HepG2 (cell line): ENCODE measurements around the gene TMEM270. TPM values are rescaled to one million over a fixed set of nuclear protein-coding genes. Genes with fewer than 3 reads are reported as not detected.

Experiments
- CERS6 ChIP-seq: sonication (generic); formaldehyde crosslinking; IDR thresholded peaks from 2 replicates; pipeline ENCODE4 v1.5.0; 2020; ENCODE audit warnings: missing genetic modification reagents
- E2F5 ChIP-seq: sonication (generic); formaldehyde crosslinking; conservative IDR thresholded peaks from 2 replicates; pipeline ENCODE4 v1.4.0; 2020; ENCODE audit warnings: missing genetic modification reagents
- MAFG ChIP-seq: sonication (generic); formaldehyde crosslinking; IDR thresholded peaks from 2 replicates; pipeline ENCODE4 v1.5.1; 2020; ENCODE audit warnings: mild to moderate bottlenecking, missing genetic modification reagents
- NCOR1 ChIP-seq: fragments of 200-600 bp; sonication (generic); IDR thresholded peaks from 2 replicates; pipeline ENCODE4 v1.7.0; 2017; ENCODE audit warnings: antibody characterized with exemption, low read length, borderline replicate concordance
- PHF8 ChIP-seq: sonication (generic); formaldehyde crosslinking; IDR thresholded peaks from 2 replicates; pipeline ENCODE4 v1.5.0; 2020; ENCODE audit warnings: missing genetic modification reagents
- USF2 ChIP-seq, 2 experiments: sonication (generic) in 1 of 2; formaldehyde crosslinking in 1 of 2; IDR thresholded peaks; 2 replicates each; pipeline versions ENCODE4 v1.5.1 to v1.6.1; 2011 to 2020; ENCODE audit warnings: borderline replicate concordance in 1 of 2, low read depth in 1 of 2, low read length in 1 of 2, mild to moderate bottlenecking in 1 of 2, missing genetic modification reagents in 1 of 2, moderate library complexity in 1 of 2
- ZBTB44 ChIP-seq: sonication (generic); formaldehyde crosslinking; IDR thresholded peaks from 2 replicates; pipeline ENCODE4 v1.4.0; 2020; ENCODE audit warnings: missing genetic modification reagents
- ZBTB8A ChIP-seq: sonication (generic); formaldehyde crosslinking; IDR thresholded peaks from 2 replicates; pipeline ENCODE4 v1.4.0; 2020; ENCODE audit warnings: mild to moderate bottlenecking, low read depth, missing genetic modification reagents, borderline replicate concordance
- ZKSCAN1 ChIP-seq: fragments of 150-350 bp; IDR thresholded peaks from 2 replicates; pipeline ENCODE4 v1.6.1; 2014; ENCODE audit warnings: low read length
- ZNF260 ChIP-seq: sonication (generic); formaldehyde crosslinking; IDR thresholded peaks from 2 replicates; pipeline ENCODE4 v1.4.0; 2020; ENCODE audit warnings: missing genetic modification reagents, low read depth, mild to moderate bottlenecking, borderline replicate concordance
- ZNF383 ChIP-seq: sonication (generic); formaldehyde crosslinking; IDR thresholded peaks from 2 replicates; pipeline ENCODE4 v1.4.0; 2020; ENCODE audit warnings: missing genetic modification reagents, mild to moderate bottlenecking, borderline replicate concordance
- ZNF446 ChIP-seq: sonication (generic); formaldehyde crosslinking; IDR thresholded peaks from 2 replicates; pipeline ENCODE4 v1.5.0; 2020; ENCODE audit warnings: mild to moderate bottlenecking, missing genetic modification reagents
- ZNF646 ChIP-seq: sonication (generic); formaldehyde crosslinking; IDR thresholded peaks from 2 replicates; pipeline ENCODE4 v1.9.0; 2021; ENCODE audit warnings: mild to moderate bottlenecking, missing genetic modification reagents
- polyA plus RNA-seq, 8 experiments: library from polyadenylated mRNA; depleted of rRNA in 3 of 8; stranded (reverse) in 7 of 8; unstranded in 1 of 8; fragments of >200 nt; fragmentation: Illumina TruSeq in 4 of 8; extraction: Trizol in 4 of 8; gene quantifications; 2 replicates each; pipeline versions ENCODE4 v1.2.1 to v1.2.3, GENCODE V29; 2011 to 2016; ENCODE audit warnings: low read depth in 4 of 8, missing spikeins in 1 of 8, mixed read lengths in 1 of 8; ENCODE audit not compliant: insufficient read depth in 1 of 8
- total RNA-seq, 5 experiments: library from RNA; depleted of rRNA; stranded (reverse); fragments of >200 nt; fragmentation: Illumina TruSeq; extraction: Trizol; gene quantifications; 2 replicates each; pipeline ENCODE4 v1.2.3, GENCODE V29; 2016; ENCODE audit warnings: low read depth in 1 of 5
- TF ChIP-seq, protein P1 (sequence below): sonication (generic); formaldehyde crosslinking; IDR thresholded peaks from 2 replicates; pipeline ENCODE4 v1.8.0; 2022; ENCODE audit warnings: mild to moderate bottlenecking, missing genetic modification reagents, moderate library complexity

TMEM270 gene
- total and polyA plus RNA-seq, 2 of the 13 experiments (the other 11 are each of a cell fraction or from before 2014, with no cell fraction given): not detected

GRCh38 chr7:73830681-73831583 is 30.0 kb upstream of the TMEM270 start, which contains the start of gene CLDN4 (continued):
- TF ChIP-seq USF2 (IDR thresholded peaks at IDR 0.05; ENCODE audit: low read depth, low read length) (no peak), USF2 (CRISPR knock-in tag; IDR thresholded peaks at IDR 0.05; ENCODE audit: borderline replicate concordance) (no peak), MAFG (CRISPR knock-in tag) (peak; percentile 73), ZBTB44 (CRISPR knock-in tag) (no peak), ZNF383 (CRISPR knock-in tag) (no peak), NCOR1 (no peak), ZNF260 (CRISPR knock-in tag) (no peak), ZKSCAN1 (no peak), ZNF646 (CRISPR knock-in tag) (no peak; the same call in 1 of the 2 replicates), E2F5 (CRISPR knock-in tag) (no peak), ZBTB8A (no peak), PHF8 (CRISPR knock-in tag) (no peak; the same call in 1 of the 2 replicates), CERS6 (CRISPR knock-in tag) (no peak), ZNF446 (CRISPR knock-in tag) (peak; percentile 72; the same call in 1 of the 2 replicates)
- TF ChIP-seq, protein P1, sequence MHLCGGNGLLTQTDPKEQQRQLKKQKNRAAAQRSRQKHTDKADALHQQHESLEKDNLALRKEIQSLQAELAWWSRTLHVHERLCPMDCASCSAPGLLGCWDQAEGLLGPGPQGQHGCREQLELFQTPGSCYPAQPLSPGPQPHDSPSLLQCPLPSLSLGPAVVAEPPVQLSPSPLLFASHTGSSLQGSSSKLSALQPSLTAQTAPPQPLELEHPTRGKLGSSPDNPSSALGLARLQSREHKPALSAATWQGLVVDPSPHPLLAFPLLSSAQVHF: peak; percentile 60; the same call in 1 of the 2 replicates
